GM18909 (cell line): Measurements from ENCODE around the gene AGAP5.

Source experiments
- ATAC-seq: cut with Tn5 transposase; IDR thresholded peaks from one replicate; pipeline ENCODE4 v1.9.1; 2021; ENCODE audit warnings: mild to moderate bottlenecking; ENCODE audit not compliant: unreplicated experiment, poor library complexity

The AGAP5 gene

GRCh38 chr10:73635781-73636180, 62.1 kb downstream of the AGAP5 start:
- ATAC-seq: no peak

DNA sequence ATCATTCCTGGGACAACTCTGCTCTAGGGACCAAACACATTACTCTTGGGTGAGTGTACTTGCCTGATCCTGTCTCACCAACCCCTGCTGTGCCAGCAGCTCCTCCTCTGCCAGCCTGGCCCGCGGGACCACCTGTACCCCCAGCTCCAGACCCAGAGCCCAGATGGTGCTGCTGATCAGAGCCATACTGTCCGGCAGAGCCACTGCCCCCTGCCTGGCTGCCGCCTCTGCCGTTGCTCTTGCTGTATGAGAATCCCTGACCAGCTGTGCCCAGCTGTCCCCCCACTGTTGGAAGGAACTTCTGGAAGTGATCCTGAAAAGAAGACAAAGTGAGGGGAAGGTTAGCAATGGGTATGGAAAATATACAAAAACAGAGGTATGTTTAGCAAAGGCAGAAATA, 63.5 kb downstream of the AGAP5 start:
- ATAC-seq: no peak

- ATAC-seq: no peak
These were observed 68.7 kb downstream of the AGAP5 start for GRCh38 chr10:73629165-73629564.

- no peak for ATAC-seq
These were observed 69.5 kb downstream of the AGAP5 start for GRCh38 chr10:73628405-73628804.

DNA sequence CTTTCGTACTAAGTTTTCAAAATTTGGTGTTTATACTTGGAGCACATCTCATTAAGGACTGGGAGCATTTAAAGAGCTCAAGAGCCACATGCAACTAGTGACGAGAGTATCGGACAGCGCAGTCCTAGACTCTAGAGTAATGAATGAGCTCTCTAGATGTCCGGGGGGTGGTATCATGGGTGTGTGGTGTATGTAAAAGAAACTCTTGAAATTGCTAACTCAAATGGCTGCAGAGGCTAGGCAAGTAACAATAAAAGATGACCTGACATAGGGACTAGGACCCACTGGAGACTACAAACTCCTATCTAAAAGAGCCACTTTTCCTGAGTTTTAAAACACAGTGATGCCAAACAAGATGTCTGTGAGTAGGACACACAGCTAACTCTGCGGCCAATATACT, 70.6 kb downstream of the AGAP5 start:
- ATAC-seq: no peak

DNA sequence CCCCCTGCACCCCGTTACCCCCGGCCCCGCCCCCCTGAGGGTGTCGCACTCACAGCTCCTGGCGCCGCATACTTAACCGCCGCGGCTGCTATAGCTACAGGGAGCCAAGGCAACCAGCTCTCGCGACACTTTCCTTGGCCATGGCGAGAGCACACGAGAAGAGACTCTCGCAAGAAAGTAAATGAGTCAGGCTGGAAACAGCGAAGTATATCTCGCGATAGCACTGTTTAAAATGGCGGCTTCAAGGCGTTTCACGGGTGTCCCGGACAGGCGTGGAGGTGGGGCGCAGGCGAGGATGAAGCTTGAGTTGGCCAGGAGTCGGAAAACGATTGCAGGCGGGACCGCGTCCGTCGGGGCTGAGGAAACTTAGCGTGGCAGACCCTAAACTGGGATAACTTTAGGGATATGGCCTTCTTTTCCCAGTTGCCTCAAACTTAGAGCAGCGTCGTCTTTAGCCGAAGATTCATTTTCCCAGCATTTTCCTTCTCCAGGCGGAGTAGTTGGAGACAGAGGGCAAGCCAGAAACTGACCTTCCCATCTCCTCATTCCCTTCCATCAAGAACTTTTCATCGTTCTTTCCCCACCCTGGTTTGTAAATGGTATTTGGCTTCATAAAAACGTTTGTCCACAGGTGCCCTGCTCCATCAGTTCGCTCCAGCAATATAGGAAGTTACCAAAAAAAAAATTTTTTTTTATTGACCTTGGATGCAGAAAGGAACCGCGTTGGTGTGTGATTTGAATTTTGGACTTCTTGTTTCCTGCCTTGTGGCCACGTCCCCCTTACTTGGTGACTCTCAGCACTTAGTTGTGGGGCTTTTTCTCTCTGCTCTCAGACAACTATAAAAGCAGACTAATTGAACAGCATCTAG, 71.8 kb downstream of the AGAP5 start:
- ATAC-seq: peak; percentile 96

GRCh38 chr10:73625004-73625883, 72.7 kb downstream of the AGAP5 start:
- peak; percentile 42 for ATAC-seq
